ENCODE results near the gene ABHD12B.

DNA sequence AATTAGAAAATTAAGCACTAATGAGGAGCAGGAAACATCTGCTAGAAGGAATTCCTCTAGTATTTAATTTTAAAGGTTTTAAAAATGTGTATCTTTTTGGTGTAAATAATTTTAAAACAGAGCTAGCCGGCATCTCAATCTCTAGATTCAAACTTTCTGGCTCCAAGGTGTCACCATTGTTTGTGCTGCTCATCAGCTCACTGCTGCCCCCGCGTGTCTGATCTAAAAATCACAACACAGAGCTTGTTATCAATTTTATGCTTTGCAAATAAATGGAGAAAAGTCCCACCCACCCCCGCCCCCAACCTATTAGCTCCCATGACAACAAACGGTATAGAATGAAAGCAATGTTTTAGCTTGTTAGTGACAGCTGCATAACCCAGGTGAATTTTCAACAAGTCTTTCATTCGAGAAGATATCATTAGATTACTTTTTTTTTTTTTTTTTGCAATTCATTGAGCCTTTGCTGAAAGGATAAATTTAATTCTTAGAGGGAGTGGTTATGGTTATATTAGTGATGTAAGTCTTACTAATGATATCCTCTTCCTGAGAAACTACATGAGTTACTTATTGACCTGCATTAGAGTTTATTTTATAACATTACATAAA, 11.3 kb upstream of the ABHD12B start:
- TF ChIP-seq POLR2AphosphoS5 (IDR thresholded peaks at IDR 0.05; ENCODE audit: low read depth, low read length) = no peak
- TF ChIP-seq POLR2A (IDR thresholded peaks at IDR 0.05; ENCODE audit: low read depth, low read length) = no peak
- no peak for TF ChIP-seq SPI1 (IDR thresholded peaks at IDR 0.05; ENCODE audit: low read depth, low read length)
- TF ChIP-seq PAX5 (IDR thresholded peaks at IDR 0.05; ENCODE audit: insufficient read depth, low read length, severe bottlenecking) = no peak
- TF ChIP-seq TAF1 (IDR thresholded peaks at IDR 0.05; ENCODE audit: low read depth, low read length) = no peak
- TF ChIP-seq POU2F2 (IDR thresholded peaks at IDR 0.05; ENCODE audit: low read depth, low read length) = no peak

Data from GM12891 (cell line).